B cell (primary cell): ENCODE data around the gene PSAPL1.

ENCODE experiments used
- EZH2 ChIP-seq: IDR thresholded peaks from 2 replicates; pipeline ENCODE4 v1.6.1; 2012; ENCODE audit warnings: borderline replicate concordance, low read depth, mild to moderate bottlenecking, moderate library complexity, low read length; ENCODE audit not compliant: insufficient read depth, poor library complexity, severe bottlenecking
- TF ChIP-seq, protein P1 (sequence below): fragments of 200-600 bp; IDR thresholded peaks from one replicate; pipeline ENCODE4 v1.8.0; 2022; ENCODE audit warnings: antibody characterized with exemption, mild to moderate bottlenecking

DNA sequence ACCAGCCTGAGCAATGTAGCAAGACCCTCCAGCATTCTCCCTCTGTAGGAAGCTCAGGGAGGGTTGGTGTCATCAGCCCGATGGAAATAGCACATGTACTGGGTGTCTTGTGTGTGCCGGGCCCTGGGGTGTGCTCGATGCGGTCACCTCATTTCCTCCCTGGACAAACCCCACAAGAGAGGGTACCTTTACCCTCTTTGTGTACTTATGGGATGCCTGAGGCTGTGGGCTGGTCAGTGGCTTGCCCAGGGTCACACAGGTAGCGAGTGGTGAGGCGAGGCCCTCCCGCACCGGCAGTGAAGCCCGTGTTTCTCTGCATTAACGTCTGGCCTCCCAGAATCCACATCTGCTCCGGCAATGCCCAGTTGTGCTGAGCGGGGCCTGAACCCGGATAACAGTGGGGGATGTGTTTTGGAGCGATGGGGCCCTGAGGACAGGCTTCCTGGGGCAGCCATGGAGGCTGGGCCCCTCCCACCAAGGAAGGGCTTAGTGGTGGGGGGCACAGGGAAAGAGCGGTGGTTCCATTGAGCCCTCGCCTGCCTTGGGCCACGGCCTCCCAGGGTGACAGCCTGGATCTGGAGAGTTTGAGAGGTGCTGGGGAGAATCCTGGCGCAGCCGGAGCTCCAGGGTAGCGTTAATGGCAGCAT, 8.1 kb downstream of the PSAPL1 start:
- TF ChIP-seq, protein P1, sequence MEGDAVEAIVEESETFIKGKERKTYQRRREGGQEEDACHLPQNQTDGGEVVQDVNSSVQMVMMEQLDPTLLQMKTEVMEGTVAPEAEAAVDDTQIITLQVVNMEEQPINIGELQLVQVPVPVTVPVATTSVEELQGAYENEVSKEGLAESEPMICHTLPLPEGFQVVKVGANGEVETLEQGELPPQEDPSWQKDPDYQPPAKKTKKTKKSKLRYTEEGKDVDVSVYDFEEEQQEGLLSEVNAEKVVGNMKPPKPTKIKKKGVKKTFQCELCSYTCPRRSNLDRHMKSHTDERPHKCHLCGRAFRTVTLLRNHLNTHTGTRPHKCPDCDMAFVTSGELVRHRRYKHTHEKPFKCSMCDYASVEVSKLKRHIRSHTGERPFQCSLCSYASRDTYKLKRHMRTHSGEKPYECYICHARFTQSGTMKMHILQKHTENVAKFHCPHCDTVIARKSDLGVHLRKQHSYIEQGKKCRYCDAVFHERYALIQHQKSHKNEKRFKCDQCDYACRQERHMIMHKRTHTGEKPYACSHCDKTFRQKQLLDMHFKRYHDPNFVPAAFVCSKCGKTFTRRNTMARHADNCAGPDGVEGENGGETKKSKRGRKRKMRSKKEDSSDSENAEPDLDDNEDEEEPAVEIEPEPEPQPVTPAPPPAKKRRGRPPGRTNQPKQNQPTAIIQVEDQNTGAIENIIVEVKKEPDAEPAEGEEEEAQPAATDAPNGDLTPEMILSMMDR: no peak
- TF ChIP-seq EZH2: no peak
